ENCODE results near the gene FKBP15.

GRCh38 chr9:113219186-113219936, 1.7 kb downstream of the FKBP15 start:
- TF ChIP-seq, protein P1, sequence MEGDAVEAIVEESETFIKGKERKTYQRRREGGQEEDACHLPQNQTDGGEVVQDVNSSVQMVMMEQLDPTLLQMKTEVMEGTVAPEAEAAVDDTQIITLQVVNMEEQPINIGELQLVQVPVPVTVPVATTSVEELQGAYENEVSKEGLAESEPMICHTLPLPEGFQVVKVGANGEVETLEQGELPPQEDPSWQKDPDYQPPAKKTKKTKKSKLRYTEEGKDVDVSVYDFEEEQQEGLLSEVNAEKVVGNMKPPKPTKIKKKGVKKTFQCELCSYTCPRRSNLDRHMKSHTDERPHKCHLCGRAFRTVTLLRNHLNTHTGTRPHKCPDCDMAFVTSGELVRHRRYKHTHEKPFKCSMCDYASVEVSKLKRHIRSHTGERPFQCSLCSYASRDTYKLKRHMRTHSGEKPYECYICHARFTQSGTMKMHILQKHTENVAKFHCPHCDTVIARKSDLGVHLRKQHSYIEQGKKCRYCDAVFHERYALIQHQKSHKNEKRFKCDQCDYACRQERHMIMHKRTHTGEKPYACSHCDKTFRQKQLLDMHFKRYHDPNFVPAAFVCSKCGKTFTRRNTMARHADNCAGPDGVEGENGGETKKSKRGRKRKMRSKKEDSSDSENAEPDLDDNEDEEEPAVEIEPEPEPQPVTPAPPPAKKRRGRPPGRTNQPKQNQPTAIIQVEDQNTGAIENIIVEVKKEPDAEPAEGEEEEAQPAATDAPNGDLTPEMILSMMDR (conservative IDR thresholded peaks at IDR 0.05; ENCODE audit: low read depth, low read length) = no peak
- TF ChIP-seq MXI1 (IDR thresholded peaks at IDR 0.05; ENCODE audit: borderline replicate concordance, low read depth, low read length) (no peak), RAD21 (IDR thresholded peaks at IDR 0.05; ENCODE audit: low read length) (no peak), RCOR1 (IDR thresholded peaks at IDR 0.05; ENCODE audit: insufficient replicate concordance, low read length) (no peak), POLR2A (IDR thresholded peaks at IDR 0.05; ENCODE audit: low read depth, low read length) (no peak)

Data from IMR-90 (cell line).